Measurements from ENCODE around the gene ISCA2.

The ISCA2 gene

GRCh38 chr14:74469548-74470518, 23.7 kb upstream of the ISCA2 start:
- Histone ChIP-seq H3K4me2 (ENCODE audit: low read length) (no peak overlapping the region), H3K4me3 (ENCODE audit: low read length) (no peak overlapping the region), H2AFZ (ENCODE audit: low read depth, low read length) (no peak overlapping the region), H3K27me3 (ENCODE audit: low read depth, low read length) (no peaks in the 10 kb centered on the region), H3K9me3 (ENCODE audit: insufficient read depth, low read length) (no peaks in the 10 kb centered on the region), H3K27ac (ENCODE audit: low read length) (no peak overlapping the region), H4K20me1 (ENCODE audit: insufficient read depth, low read length) (no peaks in the 10 kb centered on the region), H3K36me3 (replicated peaks; ENCODE audit: low read depth, low read length) (peaks cover 5% of the 10 kb centered on the region), H3K79me2 (ENCODE audit: low read length) (no peaks in the 10 kb centered on the region), H3K9ac (ENCODE audit: low read length) (no peak overlapping the region), H3K4me1 (ENCODE audit: low read length) (peaks cover 4% of the 10 kb centered on the region; the same call in 1 of the 2 replicates)
- TF ChIP-seq EZH2phosphoT487 (IDR thresholded peaks at IDR 0.05; ENCODE audit: low read depth) (no peak), CTCF (IDR thresholded peaks at IDR 0.05; ENCODE audit: low read depth, low read length) (no peak)

- TF ChIP-seq CTCF (IDR thresholded peaks at IDR 0.05; ENCODE audit: low read depth, low read length) (no peak), EZH2phosphoT487 (IDR thresholded peaks at IDR 0.05; ENCODE audit: low read depth) (no peak)
- Histone ChIP-seq H2AFZ (ENCODE audit: low read depth, low read length) (no peak overlapping the region), H3K9me3 (ENCODE audit: insufficient read depth, low read length) (no peaks in the 10 kb centered on the region), H3K36me3 (replicated peaks; ENCODE audit: low read depth, low read length) (peaks cover 5% of the 10 kb centered on the region), H3K4me2 (ENCODE audit: low read length) (no peak overlapping the region), H4K20me1 (ENCODE audit: insufficient read depth, low read length) (no peaks in the 10 kb centered on the region), H3K79me2 (ENCODE audit: low read length) (no peaks in the 10 kb centered on the region), H3K9ac (ENCODE audit: low read length) (no peak overlapping the region), H3K4me1 (ENCODE audit: low read length) (peaks cover 9% of the 10 kb centered on the region; the same call in 1 of the 2 replicates), H3K27me3 (ENCODE audit: low read depth, low read length) (no peaks in the 10 kb centered on the region), H3K4me3 (ENCODE audit: low read length) (no peak overlapping the region), H3K27ac (ENCODE audit: low read length) (no peak overlapping the region)
Measured at GRCh38 chr14:74472601-74473000, 21.0 kb upstream of the ISCA2 start.

GRCh38 chr14:74474376-74474775, 19.2 kb upstream of the ISCA2 start:
- Histone ChIP-seq H3K4me3 (ENCODE audit: low read length) (no peak overlapping the region), H3K4me2 (ENCODE audit: low read length) (no peak overlapping the region), H3K36me3 (replicated peaks; ENCODE audit: low read depth, low read length) (peaks cover 11% of the 10 kb centered on the region), H2AFZ (ENCODE audit: low read depth, low read length) (no peak overlapping the region), H3K9me3 (ENCODE audit: insufficient read depth, low read length) (no peaks in the 10 kb centered on the region), H3K27ac (ENCODE audit: low read length) (no peak overlapping the region), H3K9ac (ENCODE audit: low read length) (no peak overlapping the region), H3K27me3 (ENCODE audit: low read depth, low read length) (no peaks in the 10 kb centered on the region), H3K79me2 (ENCODE audit: low read length) (no peaks in the 10 kb centered on the region), H3K4me1 (ENCODE audit: low read length) (peaks cover 9% of the 10 kb centered on the region; the same call in 1 of the 2 replicates), H4K20me1 (ENCODE audit: insufficient read depth, low read length) (no peaks in the 10 kb centered on the region)
- TF ChIP-seq CTCF (IDR thresholded peaks at IDR 0.05; ENCODE audit: low read depth, low read length) (no peak), EZH2phosphoT487 (IDR thresholded peaks at IDR 0.05; ENCODE audit: low read depth) (no peak)

GRCh38 chr14:74475678-74476077, 17.9 kb upstream of the ISCA2 start:
- H3K4me1 ChIP-seq (ENCODE audit: low read length) = peaks cover 9% of the 10 kb centered on the region; the same call in 1 of the 2 replicates
- H3K4me2 ChIP-seq (ENCODE audit: low read length) = no peak overlapping the region
- no peaks in the 10 kb centered on the region for H3K79me2 ChIP-seq (ENCODE audit: low read length)
- H2AFZ ChIP-seq (ENCODE audit: low read depth, low read length) = no peak overlapping the region
- H3K9me3 ChIP-seq (ENCODE audit: insufficient read depth, low read length) = no peaks in the 10 kb centered on the region
- H3K27ac ChIP-seq (ENCODE audit: low read length) = no peak overlapping the region
- H3K4me3 ChIP-seq (ENCODE audit: low read length) = no peak overlapping the region
- no peak for TF ChIP-seq EZH2phosphoT487 (IDR thresholded peaks at IDR 0.05; ENCODE audit: low read depth)
- no peak for TF ChIP-seq CTCF (IDR thresholded peaks at IDR 0.05; ENCODE audit: low read depth, low read length)
- H3K27me3 ChIP-seq (ENCODE audit: low read depth, low read length) = no peaks in the 10 kb centered on the region
- no peaks in the 10 kb centered on the region for H4K20me1 ChIP-seq (ENCODE audit: insufficient read depth, low read length)
- H3K9ac ChIP-seq (ENCODE audit: low read length) = no peak overlapping the region
- peaks cover 16% of the 10 kb centered on the region for H3K36me3 ChIP-seq (replicated peaks; ENCODE audit: low read depth, low read length)

All from OCI-LY3 (cell line).